PC-9 (cell line): ENCODE data around the gene ANKRD17.

Experiments
- CTCF ChIP-seq: fragments of 200-600 bp; sonication (generic); conservative IDR thresholded peaks from 2 replicates; pipeline ENCODE4 v1.6.1; 2017; ENCODE audit warnings: mixed run types, antibody characterized with exemption, mild to moderate bottlenecking, moderate library complexity
- EZH2 ChIP-seq: fragments of 200-600 bp; sonication (generic); IDR thresholded peaks from 2 replicates; pipeline ENCODE4 v1.8.0; 2017; ENCODE audit warnings: antibody characterized with exemption, low read depth

- TF ChIP-seq CTCF (no peak), EZH2 (no peak)
Observed at GRCh38 chr4:73206236-73206635, 52.4 kb downstream of the ANKRD17 start.
